KMS-11 (cell line): ENCODE data around the gene PLEKHF1.

Source experiments
- H2AFZ ChIP-seq: fragments of 200-600 bp; sonication (generic); 2 replicates; pipeline ENCODE4 v1.6.1; 2016; ENCODE audit warnings: antibody characterized with exemption, mixed run types, low read depth
- H3K27ac ChIP-seq: fragments of 200-600 bp; sonication (generic); 2 replicates; pipeline ENCODE4 v1.6.1; 2016; ENCODE audit warnings: mild to moderate bottlenecking, mixed run types
- H3K27me3 ChIP-seq: fragments of 200-600 bp; sonication (generic); 2 replicates; pipeline ENCODE4 v1.6.1; 2017; ENCODE audit warnings: mild to moderate bottlenecking, low read depth, mixed run types, moderate library complexity; ENCODE audit not compliant: insufficient read depth
- H3K36me3 ChIP-seq: fragments of 200-600 bp; sonication (generic); 2 replicates; pipeline ENCODE4 v1.6.1; 2017; ENCODE audit warnings: mild to moderate bottlenecking, mixed run types; ENCODE audit not compliant: insufficient read depth
- H3K4me1 ChIP-seq: fragments of 200-600 bp; sonication (generic); 2 replicates; pipeline ENCODE4 v1.6.1; 2016; ENCODE audit warnings: mild to moderate bottlenecking, low read depth, mixed run types; ENCODE audit not compliant: poor library complexity, severe bottlenecking
- H3K4me2 ChIP-seq: fragments of 200-600 bp; sonication (generic); 2 replicates; pipeline ENCODE4 v1.7.0; 2016; ENCODE audit warnings: mild to moderate bottlenecking, mixed run types
- H3K4me3 ChIP-seq: fragments of 200-600 bp; sonication (generic); IDR thresholded peaks from 2 replicates; pipeline ENCODE4 v1.6.1; 2017; ENCODE audit warnings: low read depth, low read length, mixed read lengths; ENCODE audit not compliant: insufficient read depth
- H3K79me2 ChIP-seq: fragments of 200-600 bp; sonication (generic); 2 replicates; pipeline ENCODE4 v1.6.1; 2016; ENCODE audit warnings: low read depth, mixed run types; ENCODE audit not compliant: insufficient read depth
- H3K9ac ChIP-seq: fragments of 200-600 bp; sonication (generic); 2 replicates; pipeline ENCODE4 v1.6.1; 2016; ENCODE audit warnings: mild to moderate bottlenecking, mixed run types
- H4K20me1 ChIP-seq: fragments of 200-600 bp; sonication (generic); 2 replicates; pipeline ENCODE4 v1.6.1; 2016; ENCODE audit warnings: mild to moderate bottlenecking, mixed run types; ENCODE audit not compliant: insufficient read depth
- TF ChIP-seq, protein P1 (sequence below): fragments of 200-600 bp; sonication (generic); conservative IDR thresholded peaks from 2 replicates; pipeline ENCODE4 v1.6.1; 2017; ENCODE audit warnings: low read depth, mild to moderate bottlenecking, antibody characterized with exemption, low read length, moderate library complexity, mixed read lengths

Gene PLEKHF1

DNA sequence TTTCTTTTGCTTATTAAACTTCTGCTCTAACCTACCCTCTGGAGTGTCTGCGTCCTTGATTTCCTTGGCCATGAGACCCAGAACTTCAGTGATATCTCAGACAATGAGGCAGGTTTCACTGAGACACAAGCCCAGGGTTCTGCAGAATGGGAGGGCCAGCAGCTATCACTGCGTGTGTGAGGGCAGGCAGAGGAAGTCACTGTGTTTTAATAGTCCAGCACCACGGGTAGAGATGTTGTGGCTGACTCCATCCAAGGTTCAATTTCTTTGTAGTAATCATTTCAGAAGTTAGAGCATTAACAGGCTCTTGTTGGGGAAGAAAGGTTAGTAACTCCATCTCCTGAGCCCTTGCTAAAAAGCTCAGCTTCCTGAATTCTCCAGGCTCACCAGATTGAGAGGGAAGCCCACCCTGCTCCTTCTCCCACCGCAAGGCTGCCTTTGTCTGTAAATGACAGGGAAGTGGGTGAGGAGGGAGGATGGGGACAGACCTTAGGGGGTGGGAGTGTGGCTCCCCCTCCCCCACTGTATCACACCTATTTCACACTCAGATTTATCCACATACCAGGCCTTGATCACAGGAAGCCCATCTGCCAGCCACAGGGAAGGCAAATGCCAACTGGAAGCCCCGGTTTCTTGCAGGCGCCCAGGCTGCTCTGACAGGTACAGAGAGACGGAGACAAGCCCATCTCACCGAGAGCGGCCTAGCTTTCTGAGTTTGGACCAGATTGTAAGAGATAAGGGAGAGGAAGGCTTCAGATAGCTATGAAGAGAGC, 47.7 kb downstream of the PLEKHF1 start:
- Histone ChIP-seq H2AFZ (no peak overlapping the region), H3K27ac (no peak overlapping the region), H3K4me2 (no peak overlapping the region), H3K79me2 (peaks cover 23% of the 10 kb centered on the region; the same call in 1 of the 2 replicates), H3K36me3 (no peaks in the 10 kb centered on the region), H3K27me3 (no peaks in the 10 kb centered on the region), H3K4me3 (no peak overlapping the region), H3K4me1 (peaks cover 18% of the 10 kb centered on the region), H4K20me1 (no peaks in the 10 kb centered on the region), H3K9ac (no peak overlapping the region)
- TF ChIP-seq, protein P1, sequence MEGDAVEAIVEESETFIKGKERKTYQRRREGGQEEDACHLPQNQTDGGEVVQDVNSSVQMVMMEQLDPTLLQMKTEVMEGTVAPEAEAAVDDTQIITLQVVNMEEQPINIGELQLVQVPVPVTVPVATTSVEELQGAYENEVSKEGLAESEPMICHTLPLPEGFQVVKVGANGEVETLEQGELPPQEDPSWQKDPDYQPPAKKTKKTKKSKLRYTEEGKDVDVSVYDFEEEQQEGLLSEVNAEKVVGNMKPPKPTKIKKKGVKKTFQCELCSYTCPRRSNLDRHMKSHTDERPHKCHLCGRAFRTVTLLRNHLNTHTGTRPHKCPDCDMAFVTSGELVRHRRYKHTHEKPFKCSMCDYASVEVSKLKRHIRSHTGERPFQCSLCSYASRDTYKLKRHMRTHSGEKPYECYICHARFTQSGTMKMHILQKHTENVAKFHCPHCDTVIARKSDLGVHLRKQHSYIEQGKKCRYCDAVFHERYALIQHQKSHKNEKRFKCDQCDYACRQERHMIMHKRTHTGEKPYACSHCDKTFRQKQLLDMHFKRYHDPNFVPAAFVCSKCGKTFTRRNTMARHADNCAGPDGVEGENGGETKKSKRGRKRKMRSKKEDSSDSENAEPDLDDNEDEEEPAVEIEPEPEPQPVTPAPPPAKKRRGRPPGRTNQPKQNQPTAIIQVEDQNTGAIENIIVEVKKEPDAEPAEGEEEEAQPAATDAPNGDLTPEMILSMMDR, result no peak

DNA sequence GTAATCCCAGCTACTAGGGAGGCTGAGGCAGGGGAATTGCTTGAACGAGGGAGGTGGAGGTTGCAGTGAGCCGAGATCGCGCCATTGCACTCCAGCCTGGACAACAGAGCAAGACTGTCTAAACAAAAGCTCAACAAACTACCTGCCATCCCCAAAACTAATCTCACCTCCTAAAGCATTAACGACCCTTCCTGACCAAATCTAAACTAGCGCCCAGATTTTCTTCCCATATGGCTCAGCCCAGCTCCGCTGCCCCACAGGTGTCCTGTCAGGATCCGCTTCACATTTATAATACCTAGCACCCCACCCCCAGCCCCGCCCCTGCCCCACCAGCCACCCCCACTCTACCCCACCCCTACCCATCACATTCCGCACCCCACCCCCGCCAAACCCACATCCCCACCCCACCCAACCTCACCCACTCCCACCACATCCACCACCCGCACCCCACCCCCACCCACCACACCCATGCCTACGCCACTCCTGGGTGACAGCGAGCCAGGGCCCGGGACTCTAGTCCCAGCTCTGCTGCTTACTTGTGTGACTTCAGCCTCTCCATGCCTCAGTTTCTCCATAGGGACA, 49.2 kb downstream of the PLEKHF1 start:
- TF ChIP-seq, protein P1, result no peak
- H3K27ac ChIP-seq, result peak overlapping the region; percentile 94
- peaks cover 23% of the 10 kb centered on the region; the same call in 1 of the 2 replicates for H3K79me2 ChIP-seq
- H2AFZ ChIP-seq, result peak overlapping the region; percentile 90; the same call in 1 of the 2 replicates
- H3K4me1 ChIP-seq, result peaks cover 18% of the 10 kb centered on the region
- peak overlapping the region; percentile 100 for H3K9ac ChIP-seq
- H3K4me2 ChIP-seq, result peak overlapping the region; percentile 90
- H3K4me3 ChIP-seq, result no peak overlapping the region
- H3K36me3 ChIP-seq, result no peaks in the 10 kb centered on the region
- H4K20me1 ChIP-seq, result no peaks in the 10 kb centered on the region
- no peaks in the 10 kb centered on the region for H3K27me3 ChIP-seq

DNA sequence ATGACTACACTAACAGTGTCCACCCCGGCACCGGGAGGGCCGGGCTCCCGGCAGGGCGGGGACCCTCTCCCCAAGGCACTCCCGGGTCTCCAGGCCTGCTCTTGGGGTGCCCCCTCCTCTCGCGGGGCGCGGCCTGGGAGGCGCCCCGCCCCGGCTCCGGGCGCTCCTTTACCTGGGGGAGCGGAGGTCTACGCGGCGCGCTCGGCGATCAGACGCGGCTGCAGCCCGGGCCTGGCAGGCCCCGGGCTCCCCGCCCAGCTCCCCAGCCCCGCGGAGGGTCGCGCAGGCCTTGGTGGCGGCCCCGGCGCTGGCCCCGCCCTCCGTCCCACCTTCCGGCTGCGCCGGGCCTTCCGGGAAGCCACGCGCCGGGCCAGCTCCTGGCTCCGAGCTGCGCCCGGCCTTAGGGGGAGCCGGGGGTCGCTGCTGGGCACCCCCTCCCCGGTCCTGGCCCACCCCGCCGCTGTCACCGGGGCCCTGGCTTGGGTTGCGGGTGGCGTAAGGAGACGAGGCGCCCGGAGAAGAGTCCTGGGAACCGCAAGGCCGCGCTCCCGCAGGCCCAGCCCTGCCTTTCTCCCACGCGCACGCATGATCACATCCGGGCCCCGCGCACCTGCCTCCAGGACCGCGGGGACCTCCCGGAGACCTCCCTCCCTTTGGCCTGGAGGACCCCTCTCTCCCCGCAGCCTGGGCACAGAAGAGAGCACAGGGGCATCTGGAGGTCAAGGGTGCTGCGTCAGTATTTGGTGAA, 49.9 kb downstream of the PLEKHF1 start, which contains the start of gene C19orf12:
Gene C19orf12 (minus strand): TSS at position 309 of the 748 bp plus-strand sequence. CDS start 6,848 bp downstream, outside the sequence.
- no peaks in the 10 kb centered on the region for H3K36me3 ChIP-seq
- peak within 1 kb of the TSS; percentile 100 for H3K9ac ChIP-seq
- no peaks in the 10 kb centered on the region for H4K20me1 ChIP-seq
- H3K79me2 ChIP-seq, result peaks cover 23% of the 10 kb centered on the region; the same call in 1 of the 2 replicates
- TF ChIP-seq, protein P1, result no peak
- peak within 1 kb of the TSS; percentile 94 for H3K27ac ChIP-seq
- H3K4me3 ChIP-seq, result no peak within 1 kb of the TSS
- no peaks in the 10 kb centered on the region for H3K27me3 ChIP-seq
- peaks cover 18% of the 10 kb centered on the region for H3K4me1 ChIP-seq
- H3K4me2 ChIP-seq, result peak within 1 kb of the TSS; percentile 90
- peak within 1 kb of the TSS; percentile 90 for H2AFZ ChIP-seq

DNA sequence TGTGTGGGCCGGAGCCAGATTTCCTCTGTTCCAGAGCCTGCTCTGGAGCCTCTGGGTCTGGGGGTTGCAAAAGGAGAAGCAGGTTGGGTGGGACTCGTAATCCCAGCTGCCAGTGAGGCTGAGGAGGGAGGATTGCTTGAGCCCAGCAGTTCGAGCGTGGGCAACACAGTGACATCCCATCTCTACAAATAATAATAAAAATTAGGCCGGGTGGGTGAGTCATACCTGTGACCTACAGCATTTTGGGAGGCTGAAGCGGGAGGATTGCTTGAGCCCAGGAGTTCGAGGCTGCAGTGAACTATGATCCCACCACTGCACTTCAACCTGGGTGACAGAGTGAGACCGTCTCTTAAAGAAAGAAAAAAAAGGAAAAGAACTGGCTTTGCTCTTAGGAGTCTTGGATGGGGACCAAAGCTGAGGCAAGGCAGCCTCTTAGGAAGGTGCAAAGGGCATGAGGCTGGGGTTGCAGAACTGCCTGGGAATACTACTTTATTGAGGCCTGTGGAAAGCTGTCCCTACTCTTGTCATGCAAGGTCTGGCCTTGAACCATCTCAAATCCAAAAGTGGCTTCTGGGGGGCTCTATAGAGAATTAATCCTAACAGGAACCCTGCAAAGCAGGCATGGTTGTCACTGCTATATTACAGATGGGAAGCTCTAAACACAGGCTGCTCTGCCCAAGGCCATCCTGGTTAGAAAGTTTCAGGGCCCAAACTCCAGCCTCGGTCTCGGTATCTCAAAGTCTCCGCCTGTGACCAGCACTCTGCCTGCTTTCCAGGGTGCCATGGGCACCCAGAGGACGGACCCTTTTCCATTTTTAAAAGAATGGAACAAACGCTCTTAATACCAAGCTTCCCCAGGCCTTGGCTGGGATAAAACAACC, 50.7 kb downstream of the PLEKHF1 start:
- H3K4me3 ChIP-seq, result no peak overlapping the region

More for the DNA sequence above, 50.7 kb downstream of the PLEKHF1 start:
- Histone ChIP-seq H4K20me1 (no peaks in the 10 kb centered on the region), H3K79me2 (peaks cover 23% of the 10 kb centered on the region; the same call in 1 of the 2 replicates), H3K9ac (peak overlapping the region; percentile 100), H3K27ac (peak overlapping the region; percentile 94), H3K27me3 (no peaks in the 10 kb centered on the region), H3K36me3 (no peaks in the 10 kb centered on the region), H2AFZ (peak overlapping the region; percentile 90), H3K4me2 (peak overlapping the region; percentile 90), H3K4me1 (peaks cover 18% of the 10 kb centered on the region)
- TF ChIP-seq, protein P1, result no peak
